GM18511 (cell line): ENCODE measurements around the gene MAP3K20.
A peak's percentile ranks its signal among the peaks of the same experiment; 100 is the strongest.

Experiments used
- ATAC-seq: cut with Tn5 transposase; IDR thresholded peaks from one replicate; pipeline ENCODE4 v1.9.1; 2021; ENCODE audit warnings: mild to moderate bottlenecking, moderate library complexity; ENCODE audit not compliant: unreplicated experiment

Gene MAP3K20

GRCh38 chr2:173050684-173051083, 25.0 kb upstream of the MAP3K20 start:
- ATAC-seq = no peak

GRCh38 chr2:173051463-173052215, 24.0 kb upstream of the MAP3K20 start:
- ATAC-seq = no peak

GRCh38 chr2:173053043-173053699, 22.5 kb upstream of the MAP3K20 start:
- ATAC-seq = no peak

- ATAC-seq = no peak
These were observed 21.2 kb upstream of the MAP3K20 start for GRCh38 chr2:173054466-173054865.

- no peak for ATAC-seq
These were observed 18.8 kb upstream of the MAP3K20 start for GRCh38 chr2:173056705-173057364.

- no peak for ATAC-seq
These were observed 17.5 kb upstream of the MAP3K20 start for GRCh38 chr2:173058097-173058496.

GRCh38 chr2:173058673-173059072, 17.0 kb upstream of the MAP3K20 start:
- ATAC-seq = no peak

- no peak for ATAC-seq
These were observed 16.4 kb upstream of the MAP3K20 start for GRCh38 chr2:173059292-173059691.

- no peak for ATAC-seq
These were observed 15.6 kb upstream of the MAP3K20 start for GRCh38 chr2:173059971-173060461.

GRCh38 chr2:173062801-173063200, 12.8 kb upstream of the MAP3K20 start:
- no peak for ATAC-seq

- ATAC-seq = no peak
These were observed 11.4 kb upstream of the MAP3K20 start for GRCh38 chr2:173064151-173064805.

GRCh38 chr2:173066887-173067676, 8.6 kb upstream of the MAP3K20 start:
- no peak for ATAC-seq

GRCh38 chr2:173075056-173075780, 428 bp upstream of the MAP3K20 start:
- ATAC-seq = no peak

GRCh38 chr2:173076581-173077345, 1.1 kb downstream of the MAP3K20 start:
- ATAC-seq = peak; percentile 26

GRCh38 chr2:173077506-173078177, 2.0 kb downstream of the MAP3K20 start:
- no peak for ATAC-seq

GRCh38 chr2:173079141-173079540, 3.5 kb downstream of the MAP3K20 start:
- no peak for ATAC-seq

GRCh38 chr2:173079973-173080860, 4.6 kb downstream of the MAP3K20 start:
- no peak for ATAC-seq
